Activated T-helper 9 cell treated with anti-CD3 and anti-CD28 coated beads, Interleukin-2, amount 50 U/mL, for 16 hours (primary cell): Measurements from ENCODE around the gene RCAN3.

Experiments used
- DNase-seq: peaks from one replicate; pipeline ENCODE4 v3.0.0-alpha.2; 2020; ENCODE audit warnings: low read depth

RCAN3 gene

DNA sequence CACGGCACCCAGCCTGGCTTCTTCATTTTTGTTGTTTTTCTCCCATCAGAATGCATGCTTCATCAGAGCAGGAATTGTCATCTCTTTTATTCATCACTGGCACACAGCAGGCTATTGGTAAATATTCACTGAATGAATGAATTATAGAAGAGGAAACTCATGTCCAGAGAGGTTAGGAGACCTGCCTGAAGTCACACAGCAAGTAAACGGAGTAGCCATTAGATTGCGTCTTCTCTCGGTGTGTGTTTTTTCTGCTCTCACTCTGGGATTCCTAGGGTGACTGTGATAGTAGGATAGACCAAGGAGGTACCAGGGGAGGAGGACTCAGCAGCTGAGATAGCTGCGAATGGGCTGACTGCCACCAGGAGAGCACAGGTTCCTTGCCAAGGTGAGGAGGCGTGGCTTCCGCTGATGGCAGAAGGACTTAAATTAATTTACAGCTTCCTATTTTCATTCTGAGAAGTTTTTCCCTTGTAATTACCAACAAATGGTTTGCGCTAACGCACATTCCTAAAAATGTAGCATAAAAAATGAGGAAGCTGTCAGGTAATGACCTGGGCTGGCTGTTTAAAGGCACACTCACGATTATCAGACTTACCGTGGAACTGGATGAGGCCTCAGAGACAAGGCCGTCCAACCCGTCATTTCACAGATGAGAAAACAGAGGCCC is 48.8 kb downstream of the RCAN3 start:
- no peak for DNase-seq

DNA sequence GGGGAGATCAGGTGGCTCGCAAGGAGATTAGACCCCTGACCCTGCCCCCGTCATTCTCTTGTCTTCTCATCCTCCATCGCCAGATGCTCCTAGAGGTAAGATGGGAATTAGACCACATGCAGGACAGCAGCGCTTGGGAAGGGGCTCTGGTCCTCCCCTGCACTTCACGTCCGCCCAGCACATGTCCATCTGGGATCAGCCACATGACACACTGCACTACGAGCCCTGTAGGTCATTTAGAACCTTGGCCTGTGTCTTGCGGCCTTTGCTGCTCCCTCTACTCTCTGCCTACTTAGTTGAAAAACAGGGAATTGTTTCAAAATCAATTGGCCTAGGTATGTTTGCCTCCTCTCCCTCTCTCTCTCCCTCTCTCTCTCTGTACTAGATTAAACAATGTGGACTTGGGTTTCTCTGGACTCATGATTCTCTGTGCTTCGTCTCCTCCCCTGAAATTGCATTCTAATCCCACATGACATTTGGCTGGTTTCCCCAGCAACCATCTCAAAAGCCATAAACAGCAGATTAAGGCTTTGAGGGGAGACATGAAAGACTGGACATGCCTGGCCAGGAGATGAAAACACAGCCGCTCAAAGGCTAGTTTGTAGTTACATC is 49.4 kb downstream of the RCAN3 start:
- DNase-seq, result no peak

DNA sequence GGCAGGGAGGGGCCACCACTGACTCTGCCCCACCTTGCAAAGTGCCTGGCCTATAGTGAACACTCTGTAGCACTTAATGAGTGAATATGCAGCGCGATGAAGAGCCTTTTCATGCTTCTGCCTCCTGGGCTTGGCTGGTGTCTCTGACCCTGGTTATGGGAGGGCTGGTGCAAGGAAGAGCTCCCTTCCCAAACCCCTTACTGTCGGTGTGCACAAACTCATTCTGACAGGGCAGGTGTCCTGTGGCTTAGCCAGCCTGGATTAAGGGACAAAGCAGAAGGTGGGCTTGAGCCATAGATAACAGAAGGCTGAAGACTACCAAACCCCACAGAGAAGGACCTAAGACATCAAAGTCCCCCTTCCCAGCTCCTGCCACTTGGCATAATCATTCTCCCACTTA is 51.3 kb downstream of the RCAN3 start:
- DNase-seq, result no peak

DNA sequence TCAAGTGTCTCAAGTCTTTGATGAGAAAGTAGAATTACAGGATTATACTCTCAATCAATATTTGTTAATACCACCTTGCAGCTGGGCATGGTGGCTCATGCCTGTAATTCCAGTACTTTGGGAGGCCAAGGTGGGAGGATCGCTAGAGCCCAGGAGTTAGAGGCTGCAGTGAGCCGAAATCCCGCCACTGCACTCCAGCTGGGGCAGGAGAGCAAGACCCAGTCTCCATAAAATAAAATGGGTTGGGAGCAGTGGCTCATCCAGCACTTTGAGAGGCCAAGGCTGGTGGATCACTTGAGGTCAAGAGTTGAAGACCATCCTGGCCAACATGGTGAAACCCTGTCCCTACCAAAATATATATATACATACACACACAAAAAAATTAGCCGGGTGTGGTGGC is 52.1 kb downstream of the RCAN3 start:
- no peak for DNase-seq

DNA sequence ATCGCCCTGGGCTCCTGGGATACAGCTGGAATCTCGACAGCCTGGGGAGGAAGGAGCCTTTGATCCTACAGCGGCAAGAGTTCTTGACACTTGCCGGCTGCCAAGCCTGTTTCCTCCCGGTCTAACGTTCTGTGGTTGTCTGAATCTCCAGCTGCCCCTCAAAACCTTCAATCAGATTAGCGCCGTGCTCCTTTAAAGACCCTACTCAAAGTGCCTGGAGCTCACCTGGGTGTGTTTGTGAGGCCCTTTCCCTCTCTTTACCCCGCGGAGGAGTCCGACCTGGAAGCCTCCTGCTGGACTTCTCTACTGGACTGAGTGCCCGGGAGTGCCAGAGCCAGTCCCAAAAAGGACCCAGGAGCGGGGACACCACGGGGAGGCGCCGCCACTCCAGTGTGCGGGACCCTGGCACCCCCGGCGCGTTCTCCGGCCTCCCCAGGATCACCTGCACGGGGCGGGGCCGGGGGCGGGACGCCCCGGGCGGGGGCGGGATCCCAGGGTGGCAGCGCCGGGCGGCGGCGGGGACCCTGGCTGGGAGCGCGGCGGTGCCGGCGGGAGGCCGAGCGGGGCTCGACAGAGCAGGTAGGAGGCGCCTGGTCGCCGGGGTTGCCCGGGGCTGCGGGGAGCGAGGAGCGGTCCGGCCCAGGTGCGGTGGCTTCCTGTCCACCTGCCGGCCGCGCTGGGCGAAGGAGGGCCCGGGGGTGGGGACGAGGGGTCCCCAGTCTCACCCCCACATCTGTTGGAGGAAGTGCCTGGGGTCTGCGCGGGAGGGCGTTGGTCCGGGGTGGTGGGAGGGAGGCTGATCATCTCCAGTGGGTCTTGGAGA is 53.2 kb downstream of the RCAN3 start, which contains the start of gene NCMAP:
TSS of gene NCMAP (plus strand) at position 497 of the 823 bp plus-strand sequence. CDS start 39,344 bp downstream, outside the sequence.
- peak; percentile 34 for DNase-seq

DNA sequence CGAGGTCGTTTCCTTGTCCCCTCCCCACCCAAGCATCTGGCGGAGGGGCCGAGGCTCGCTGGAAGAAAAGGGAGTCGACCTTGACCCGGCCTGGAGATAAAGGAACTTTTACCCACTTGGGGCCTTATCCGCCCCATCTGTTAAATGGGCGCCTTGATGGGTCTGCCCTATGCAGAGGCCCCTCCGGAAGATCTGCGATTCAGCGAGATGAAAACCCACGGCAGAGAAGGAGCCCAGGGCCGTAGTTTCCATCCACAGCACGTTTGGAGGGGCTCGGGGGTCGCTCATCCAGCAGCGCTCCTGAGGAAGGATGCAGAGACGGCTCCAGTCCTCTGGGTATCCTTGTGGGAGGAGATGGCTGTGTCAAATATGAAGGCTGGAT is 53.8 kb downstream of the RCAN3 start:
- DNase-seq, result no peak

DNA sequence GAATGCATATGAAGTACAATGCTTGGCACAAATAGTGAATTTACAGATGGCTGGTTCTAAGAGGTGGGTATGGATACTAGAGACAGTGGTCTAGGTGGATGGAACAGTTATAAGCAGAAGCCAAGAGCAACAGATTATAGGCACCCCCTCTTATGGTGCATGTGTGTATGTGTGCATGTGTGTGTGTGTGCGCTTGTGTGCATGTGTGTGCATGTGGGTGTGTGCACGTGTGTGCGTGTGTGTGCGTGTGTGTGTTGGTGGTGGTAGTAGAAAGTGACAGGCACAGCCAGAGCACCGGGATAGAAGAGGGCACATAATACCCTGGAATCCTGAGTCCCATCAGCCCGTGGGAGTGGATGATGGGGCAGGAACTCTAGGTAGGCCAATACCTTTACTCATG is 54.6 kb downstream of the RCAN3 start:
- DNase-seq, result no peak

DNA sequence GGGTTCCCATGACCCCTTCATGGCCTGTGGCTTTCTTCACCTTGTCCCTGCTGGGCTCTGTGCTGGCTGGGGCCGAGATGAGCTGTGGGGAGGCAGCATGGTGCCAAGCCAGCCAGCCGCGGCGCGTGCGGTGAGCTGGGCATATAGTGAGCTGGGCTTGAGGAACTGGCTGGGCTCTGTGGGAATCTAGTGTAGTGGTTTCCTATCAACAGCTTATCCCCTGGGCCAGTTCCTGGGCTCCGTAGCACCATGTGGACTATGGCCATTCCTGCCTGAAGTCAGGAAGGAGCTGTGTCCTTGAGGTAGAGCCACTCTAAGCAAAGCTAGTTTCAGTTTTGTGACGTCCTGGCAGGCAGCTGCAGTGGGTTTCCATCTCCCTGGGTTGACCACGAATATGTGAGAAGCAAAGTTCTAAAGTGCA is 55.1 kb downstream of the RCAN3 start:
- DNase-seq, result no peak

DNA sequence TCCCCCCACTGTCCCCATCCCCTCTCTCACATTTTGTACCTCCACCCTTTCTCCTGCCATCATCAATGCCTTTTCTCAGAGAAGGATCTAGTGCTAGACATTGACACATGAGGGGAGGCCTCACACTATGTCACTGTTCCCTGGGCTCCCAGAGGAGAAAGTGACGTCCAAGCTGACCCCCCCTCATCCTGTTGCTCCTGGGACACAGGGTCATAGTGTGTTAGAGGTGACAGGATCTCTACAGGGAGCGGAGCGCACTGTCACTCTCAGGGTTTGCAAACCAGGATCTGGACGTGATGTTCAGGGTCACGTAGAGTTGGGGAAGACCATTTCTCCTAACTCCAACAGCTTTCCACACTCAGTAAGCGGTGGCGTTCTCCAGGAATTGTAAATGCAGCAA is 55.8 kb downstream of the RCAN3 start:
- no peak for DNase-seq

DNA sequence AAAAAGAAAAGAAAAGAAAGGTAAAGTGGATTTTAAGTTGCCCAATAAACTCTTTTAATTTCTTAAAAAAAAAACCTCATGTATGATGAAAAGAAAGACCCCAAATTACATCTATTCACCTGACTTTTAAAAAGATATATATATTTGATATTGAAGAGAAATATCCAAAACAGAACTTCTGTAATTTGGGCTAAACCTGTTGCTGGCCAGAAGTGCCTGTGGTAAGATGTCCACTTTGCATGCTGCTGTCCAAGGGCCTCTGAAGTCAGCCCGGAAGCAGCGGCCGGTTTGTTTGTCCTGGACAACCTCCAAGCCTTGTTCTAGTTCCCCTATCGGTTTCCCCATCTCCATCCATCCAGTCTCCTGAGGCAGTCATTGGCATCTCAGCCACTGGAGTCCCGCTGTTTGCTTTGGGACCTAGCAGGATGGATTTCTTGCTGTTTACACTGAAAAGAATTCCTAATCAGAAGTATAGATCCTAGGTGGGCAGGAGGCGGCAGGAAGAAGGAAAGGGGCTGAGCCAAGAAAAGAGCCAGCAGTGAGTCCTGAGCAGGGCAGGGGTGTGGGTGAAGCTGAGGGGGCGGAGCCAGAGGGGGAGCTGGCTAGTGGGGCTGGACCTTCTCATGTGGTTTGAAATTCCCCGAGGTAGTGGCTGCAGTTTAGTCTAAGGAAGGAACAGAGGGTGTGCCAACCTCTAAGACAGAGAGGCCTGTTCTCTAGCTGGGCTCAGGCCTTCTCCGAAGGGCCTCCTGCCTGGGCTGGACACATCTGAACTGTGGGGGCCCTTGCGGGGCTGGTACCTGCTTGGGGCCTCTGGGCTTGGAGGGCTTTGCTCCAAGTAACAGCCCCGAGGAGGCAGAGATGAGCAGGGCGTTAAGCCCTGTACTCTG is 56.5 kb downstream of the RCAN3 start:
- no peak for DNase-seq

DNA sequence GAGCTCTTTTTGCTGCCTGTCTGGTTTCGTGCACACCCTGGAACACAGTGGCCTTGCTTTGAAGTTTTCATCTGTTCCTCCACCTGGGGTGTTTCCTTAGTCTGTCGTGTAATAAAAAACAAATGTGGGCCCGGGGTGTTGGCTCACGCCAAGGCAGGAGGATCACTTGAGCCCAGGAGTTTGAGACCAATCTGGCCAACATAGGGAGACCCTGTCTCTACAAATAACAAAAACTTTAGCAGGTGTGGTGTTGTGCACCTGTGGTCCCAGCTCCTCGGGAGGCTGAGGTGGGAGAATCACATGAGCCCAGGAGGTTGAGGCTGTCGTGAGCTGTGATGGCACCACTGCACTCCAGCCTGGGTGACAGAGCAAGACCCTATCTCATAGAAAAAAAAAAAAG is 57.7 kb downstream of the RCAN3 start:
- no peak for DNase-seq

DNA sequence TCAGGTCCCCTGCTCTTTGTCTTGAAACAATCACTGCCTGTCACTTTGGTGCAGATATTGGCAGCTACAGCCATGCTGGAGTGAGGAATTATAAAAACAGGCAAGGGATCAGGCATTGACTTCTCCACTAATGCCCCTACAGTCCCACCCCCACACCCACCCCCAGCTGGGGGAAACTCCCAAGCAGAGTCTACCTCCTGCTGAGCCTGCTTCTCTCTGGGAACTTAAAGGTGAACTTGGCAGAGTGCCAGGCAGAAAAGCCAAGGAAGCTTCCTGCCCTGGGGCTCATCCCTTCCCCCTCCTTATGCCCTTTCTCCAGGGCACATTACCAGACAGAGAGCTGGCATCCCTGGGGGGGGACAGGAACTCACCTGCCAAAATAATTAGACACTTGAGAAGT is 60.0 kb downstream of the RCAN3 start:
- no peak for DNase-seq

DNA sequence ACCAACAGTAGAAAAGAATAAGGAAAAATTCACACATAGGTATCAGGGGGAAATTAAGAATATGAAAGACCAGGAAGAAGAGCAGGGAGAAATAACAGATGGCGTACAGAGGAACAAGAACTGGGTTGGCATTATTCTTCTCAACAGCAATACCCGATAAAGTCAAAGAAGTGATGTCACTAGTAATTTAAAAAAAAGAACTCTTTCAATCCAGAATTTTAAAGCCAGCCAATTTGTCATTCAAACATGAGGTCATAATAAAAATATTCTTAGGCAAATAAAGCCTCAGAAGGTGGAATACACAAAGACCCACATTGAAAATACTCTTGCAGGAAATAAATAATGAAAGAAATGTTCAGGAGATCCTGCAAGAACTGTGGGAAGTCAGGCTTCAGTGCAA is 62.1 kb downstream of the RCAN3 start:
- DNase-seq, result no peak

DNA sequence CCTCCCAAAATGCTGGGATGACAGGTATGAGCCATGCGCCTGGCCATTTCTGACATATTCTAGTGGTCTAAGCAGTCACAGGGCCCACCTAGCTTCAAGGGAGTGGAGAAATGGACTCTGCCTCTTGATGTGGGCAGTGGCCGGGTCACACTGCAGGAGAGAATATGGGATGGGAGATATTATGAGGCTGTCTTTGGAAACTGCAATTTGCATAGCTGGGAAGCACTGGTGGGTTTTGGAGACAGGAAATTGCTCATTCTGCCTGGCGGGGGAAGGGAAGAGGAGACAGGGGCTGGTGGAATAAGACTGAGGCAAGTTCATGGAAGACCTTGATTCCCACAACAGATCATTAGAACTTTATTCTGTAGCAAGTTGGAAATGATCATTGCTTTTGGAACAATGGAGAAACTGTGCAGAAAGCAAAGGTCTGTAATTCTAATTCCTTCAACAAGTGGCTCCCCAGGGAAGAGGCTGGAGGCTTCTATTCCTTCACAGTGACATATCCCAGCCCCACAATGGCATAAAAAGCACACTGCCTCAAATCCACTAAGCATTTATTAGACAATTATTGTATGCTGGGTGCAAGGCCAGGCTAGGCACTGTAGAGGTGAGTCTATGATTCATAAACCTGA is 63.7 kb downstream of the RCAN3 start:
- no peak for DNase-seq

DNA sequence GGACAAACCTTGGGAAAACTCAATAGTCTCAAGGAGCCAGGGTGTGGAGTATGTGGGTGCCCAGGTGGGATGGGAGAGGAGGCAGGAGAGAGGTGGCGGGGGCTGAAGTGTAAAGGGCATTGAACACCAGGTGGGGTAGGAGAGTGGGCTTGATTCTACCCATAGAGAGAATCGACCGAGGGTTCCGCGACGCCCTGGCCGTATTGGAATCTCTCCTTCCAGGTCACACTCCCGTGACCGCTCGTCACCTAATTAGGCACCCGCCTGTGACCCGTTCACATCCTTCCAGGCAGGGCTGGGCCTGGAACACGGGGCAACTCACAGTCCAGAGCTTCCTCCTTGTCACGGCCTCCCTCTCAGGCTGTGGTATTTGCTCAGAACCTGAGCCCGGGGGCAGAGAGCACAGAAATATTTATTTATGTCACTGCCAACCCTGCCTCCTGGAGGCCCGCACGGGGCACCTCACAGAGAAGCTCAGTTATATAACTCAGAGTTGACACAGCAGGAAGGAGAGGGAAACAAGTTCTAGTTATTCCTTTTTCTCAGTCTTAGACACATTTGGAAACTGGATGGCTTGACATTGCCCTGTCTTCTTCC is 65.3 kb downstream of the RCAN3 start:
- no peak for DNase-seq

DNA sequence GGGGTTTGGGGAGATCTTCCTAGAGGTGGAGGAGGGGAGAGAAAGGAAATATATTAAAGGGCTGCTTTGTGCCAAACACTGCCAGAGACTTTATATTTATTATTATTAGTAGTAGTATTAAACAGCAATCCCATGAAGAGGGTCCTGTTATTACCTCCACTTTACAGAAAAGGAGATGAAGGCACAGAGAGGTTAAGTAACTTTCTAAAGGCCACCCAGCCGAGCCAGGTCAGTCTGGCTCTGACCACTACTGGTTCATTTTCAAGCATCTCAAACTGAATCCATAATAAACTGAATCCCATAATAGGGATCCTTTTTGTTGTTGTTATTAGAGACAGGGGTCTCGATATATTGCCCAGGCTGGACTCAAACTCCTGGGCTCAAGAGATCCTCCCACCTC is 65.8 kb downstream of the RCAN3 start:
- DNase-seq, result no peak

DNA sequence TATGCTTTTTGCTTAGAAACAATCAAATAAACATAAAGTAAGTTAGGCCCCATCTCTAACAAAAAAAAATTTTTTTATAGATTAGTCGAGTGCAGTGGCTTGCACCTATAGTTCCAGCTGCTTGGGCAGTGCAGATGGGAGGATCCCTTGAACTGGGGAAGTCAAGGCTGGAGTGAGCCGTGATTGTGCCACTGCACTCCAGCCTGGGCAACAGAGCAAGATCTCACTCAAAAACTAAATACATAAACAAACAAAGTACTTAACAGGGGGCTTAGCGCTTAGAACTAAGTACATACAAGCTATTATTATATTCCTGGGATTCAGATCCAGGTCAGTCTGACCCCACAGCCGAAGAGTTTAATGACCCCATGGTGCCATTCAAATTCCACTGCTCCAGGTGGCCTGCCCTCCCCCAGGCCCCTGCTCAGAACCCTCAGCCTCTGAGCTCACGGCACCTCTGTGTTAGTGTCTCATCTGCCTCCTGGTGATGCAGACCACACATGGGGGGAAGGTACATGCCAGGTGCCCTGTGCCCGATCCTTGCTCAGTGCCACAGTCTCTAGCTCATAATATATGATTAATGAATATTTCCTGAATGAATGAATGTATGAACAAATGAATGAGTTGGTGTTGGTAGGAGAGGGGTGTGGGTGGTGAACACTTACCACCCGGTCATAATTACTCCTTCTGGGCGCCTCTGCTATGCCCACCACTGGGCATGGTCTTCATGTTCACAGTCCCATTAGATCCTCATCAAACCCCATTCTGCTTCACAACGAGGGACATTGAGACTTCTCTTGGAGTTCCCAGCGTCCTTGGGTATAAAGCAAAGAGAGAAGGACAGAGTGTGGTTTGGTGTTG is 67.9 kb downstream of the RCAN3 start:
- no peak for DNase-seq

DNA sequence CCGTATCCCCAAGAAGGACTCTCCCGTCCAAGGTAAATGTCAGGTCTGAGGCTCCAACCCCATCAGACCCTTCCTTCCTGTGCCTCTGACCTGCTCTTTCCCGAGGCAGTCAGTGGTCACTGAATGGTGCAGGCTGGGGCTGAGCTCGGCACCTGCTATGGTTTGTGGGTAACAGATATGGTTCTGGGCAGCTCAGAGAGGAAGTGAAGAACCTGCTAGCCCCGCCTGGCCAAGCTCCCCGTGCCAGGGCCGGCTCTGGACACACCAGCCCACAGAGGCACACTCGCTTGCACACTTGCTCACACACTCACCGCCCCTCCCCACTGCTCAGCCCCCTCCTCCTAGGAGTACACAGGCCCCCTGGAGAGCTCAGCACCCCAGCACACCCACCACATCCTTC is 69.7 kb downstream of the RCAN3 start:
- DNase-seq, result no peak

DNA sequence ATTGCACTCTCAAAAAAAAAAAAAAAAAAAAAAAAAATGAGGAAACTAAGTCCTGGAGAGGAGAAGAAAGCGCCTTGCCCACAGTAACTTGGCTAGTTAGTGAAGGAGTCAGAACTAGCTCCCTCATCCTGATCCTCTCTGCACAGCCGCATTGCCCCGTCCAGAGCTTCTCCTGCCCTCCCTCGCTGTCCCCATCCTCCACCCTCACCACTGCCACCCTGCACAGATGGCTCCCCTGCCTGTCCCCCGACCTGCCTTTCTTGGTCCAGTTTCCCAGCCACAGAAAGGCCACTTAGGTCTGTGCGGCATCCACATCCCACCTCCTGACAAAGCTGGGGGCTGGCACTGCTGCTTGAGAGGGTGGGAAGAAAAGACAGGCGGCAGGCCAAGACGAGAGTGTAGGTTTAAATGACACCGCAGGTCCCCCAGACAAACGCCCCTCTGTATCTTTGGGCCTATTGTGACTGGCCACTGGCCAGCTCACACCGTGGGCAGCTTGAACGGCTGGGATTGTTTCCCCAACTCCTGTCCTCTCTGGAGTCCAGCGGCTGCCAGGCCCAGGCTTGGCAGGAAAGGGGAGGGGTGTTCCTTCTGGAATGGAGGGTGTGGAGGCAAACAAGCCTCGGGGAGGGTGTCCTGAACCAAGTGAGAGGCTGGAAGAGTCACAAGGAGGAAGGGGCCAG is 73.4 kb downstream of the RCAN3 start:
- no peak for DNase-seq

DNA sequence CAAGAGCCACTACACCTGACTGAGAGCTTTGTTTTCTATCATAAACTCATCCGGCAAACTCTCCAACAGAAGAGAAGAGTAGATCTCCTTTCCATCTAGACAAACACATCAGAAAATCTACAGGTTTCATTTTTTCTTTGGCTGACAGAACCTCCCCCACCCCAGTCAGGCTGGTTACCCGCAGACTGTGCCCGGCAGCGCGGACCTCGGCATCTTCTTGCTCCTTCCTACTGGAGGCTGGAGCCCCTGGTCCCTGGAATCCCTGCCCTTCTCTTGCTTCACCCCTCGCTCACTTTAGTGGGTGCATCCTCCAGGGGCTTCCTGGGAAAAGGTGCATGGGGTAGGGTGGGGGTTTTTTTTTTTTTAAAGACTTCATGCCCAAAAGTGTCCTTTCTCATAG is 76.2 kb downstream of the RCAN3 start:
- DNase-seq, result no peak
